ENCODE data around the gene LMAN1L.
"Not testable (repeated sequence)": the region's sequence is repeated elsewhere in the genome, so short reads cannot be mapped to it uniquely, and the experiment has no call there.

Gene LMAN1L

DNA sequence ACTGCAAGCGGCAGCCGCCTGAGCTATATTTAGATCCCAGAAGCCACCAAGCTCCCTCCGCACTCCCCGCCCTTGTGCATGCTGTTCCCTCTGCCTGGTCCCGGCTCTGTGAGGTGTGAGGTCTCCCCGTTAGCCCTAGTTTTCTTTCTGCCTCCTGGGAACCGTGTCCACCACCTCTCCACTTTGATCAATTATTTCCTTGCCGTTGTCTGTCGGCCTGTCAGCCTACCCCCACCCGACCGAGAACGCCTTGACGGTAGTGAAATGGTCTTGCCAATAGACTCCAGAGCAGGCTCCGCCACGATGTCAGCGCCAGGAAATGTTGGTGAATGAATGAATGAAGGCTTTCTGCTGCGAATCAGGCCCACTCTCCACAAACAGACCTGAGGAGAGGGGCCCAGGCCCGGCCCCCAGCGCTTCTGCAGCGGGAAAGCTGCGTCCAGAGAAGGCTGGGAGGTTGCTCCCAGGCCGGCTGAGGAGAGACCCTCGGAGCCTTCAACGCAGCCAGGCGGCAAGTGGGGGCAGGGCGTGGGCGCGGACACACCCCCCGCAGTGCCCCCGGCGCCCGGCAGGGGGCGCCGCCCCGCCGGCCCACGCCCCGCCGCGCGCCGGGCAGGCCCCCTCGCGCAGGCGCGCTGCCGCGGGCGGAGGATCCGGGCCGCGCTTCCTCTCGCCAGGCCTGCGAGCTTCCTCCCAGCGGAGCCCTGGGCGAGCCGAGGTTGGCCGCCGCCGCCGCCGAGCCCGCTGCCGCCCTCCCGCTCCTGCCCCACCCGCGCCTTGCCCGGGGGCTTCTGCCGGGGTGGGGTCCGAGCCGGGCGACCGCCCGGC, 31.0 kb upstream of the LMAN1L start, which contains the start of gene CSK:
Gene CSK, plus strand, starts transcription at position 650 of the 828 bp plus-strand sequence. CDS start 16,218 bp downstream, outside the sequence.
- DNase-seq (ENCODE audit: low read depth, low spot score), result no peak
- peak within 1 kb of the TSS; percentile 68 for H3K27ac ChIP-seq

DNA sequence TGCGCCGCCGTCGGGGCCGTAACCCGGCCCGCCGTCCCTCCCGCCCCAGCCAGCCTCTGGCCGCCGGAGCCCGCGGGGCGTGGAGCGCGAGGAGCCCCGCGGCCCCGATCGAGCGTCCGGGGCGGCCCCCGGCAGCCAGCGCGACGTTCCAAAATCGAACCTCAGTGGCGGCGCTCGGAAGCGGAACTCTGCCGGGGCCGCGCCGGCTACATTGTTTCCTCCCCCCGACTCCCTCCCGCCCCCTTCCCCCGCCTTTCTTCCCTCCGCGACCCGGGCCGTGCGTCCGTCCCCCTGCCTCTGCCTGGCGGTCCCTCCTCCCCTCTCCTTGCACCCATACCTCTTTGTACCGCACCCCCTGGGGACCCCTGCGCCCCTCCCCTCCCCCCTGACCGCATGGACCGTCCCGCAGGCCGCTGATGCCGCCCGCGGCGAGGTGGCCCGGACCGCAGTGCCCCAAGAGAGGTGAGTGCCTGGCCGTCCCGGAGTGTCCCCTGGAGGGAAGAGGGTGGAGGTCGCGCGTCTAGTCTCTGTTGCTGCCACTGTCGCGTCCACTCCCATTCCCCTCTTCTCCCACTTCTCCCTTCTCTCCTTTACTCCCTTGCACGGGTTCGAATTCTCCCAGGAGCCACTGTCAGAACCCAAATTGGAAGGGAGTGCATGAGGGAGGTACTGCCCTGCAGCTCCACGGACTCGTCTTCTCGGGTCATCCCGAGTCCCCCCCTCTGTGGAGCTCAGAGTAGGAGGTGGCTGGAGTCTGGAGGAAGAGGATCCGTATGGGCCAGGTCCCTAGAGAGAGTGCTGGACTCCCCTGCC, 30.2 kb upstream of the LMAN1L start:
- H3K27ac ChIP-seq, result peak overlapping the region; percentile 68
- no peak for DNase-seq (ENCODE audit: low read depth, low spot score)

- H3K27ac ChIP-seq, result peak overlapping the region; percentile 68
- no peak for DNase-seq (ENCODE audit: low read depth, low spot score)
Observed at GRCh38 chr15:74783072-74783807, 29.4 kb upstream of the LMAN1L start.

DNA sequence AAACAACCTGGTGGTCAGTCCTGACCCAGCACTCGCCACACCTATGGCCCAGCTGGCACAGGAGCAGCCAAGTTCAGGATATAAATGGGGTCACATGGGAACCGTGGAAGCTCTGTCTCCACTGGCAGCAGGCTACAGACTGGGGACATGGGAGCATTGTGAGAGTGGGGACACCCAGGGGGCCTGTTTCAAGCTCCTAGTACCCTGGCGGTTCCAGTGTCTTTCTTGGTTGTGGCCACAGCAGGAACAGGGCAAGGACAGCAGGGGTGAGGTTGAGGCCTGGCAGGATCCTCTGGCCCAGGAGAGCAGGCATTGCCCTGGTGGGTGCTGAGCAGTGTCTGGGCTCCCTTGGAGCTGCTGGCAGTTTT, 28.8 kb upstream of the LMAN1L start:
- no peak overlapping the region for H3K27ac ChIP-seq
- no peak for DNase-seq (ENCODE audit: low read depth, low spot score)

DNA sequence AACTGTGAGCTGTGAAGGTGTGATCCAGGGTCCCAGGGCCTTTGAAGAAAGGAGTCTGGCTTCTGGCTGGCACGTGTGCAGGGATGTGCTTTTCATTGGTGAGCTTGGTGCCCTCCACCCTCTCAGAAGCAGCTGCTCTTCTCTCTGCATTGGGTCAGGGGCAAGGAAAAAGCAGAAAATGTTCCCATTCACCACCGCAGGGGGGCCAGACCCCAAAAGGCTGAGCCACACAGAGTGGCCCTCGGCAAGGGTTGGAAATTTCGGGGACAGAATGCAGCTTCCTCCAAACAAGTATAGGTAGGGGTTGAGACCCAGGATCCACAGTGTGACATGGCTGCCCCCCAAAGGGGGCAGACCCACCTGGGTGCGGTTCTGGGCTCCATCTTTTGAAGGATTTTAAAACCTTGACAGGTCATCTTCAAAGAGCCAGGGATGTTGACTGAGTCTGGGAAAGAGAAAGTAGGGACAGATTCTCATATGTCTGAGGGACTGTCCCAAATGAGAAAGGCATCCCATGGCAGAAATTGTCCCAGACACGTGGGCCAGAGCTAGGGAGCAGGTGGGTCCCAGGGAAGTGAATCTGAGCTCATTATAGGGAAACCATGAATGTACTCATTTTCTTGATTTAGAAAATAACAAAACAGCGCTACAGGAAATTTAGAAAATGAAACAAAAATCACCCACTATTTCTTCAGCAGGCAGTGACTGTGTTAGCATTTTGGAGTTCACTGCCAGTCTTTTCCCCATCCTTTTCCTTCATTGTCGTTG, 28.0 kb upstream of the LMAN1L start:
- no peak for DNase-seq (ENCODE audit: low read depth, low spot score)
- H3K27ac ChIP-seq, result no peak overlapping the region

DNA sequence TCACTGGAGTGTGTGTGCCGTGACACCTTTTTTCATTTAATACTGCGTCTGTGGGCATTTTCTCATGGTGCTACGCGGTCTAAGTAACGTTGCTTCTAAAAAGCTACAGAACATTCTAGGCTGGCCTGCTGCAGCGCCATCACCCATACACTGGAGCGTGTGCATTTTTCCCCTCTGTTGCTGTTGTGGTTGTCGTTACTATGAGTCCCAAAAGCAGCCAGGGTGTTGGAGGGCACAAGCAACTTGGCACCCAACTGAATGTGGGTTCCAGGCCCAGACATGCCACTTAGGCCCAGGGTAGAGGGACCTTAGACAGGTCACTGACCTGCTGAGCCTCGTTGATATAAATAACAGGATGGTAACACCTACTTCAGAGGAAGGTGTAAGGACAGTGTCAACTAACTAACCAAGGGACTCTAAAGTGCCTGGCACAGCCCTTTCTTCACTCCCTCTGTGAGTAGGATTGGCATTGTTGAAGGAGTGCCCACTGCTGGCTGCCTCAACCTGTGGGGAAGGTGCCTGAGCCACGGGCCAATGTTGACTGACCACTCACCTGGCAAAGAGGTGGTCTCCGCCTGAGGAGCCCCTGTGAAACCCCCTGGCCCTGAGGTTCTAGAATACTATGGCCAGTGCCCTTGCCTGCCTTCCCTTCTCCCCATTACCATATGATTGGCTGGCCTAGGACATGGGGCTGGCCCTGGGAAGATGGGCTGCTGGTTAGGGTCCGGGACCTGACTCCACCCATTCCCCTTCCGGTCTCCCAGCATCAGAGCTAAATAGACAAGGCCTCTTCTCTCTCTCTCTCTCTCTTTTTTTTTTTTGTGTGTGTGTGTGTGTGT, 27.2 kb upstream of the LMAN1L start:
- no peak for DNase-seq (ENCODE audit: low read depth, low spot score)
- no peak overlapping the region for H3K27ac ChIP-seq

DNA sequence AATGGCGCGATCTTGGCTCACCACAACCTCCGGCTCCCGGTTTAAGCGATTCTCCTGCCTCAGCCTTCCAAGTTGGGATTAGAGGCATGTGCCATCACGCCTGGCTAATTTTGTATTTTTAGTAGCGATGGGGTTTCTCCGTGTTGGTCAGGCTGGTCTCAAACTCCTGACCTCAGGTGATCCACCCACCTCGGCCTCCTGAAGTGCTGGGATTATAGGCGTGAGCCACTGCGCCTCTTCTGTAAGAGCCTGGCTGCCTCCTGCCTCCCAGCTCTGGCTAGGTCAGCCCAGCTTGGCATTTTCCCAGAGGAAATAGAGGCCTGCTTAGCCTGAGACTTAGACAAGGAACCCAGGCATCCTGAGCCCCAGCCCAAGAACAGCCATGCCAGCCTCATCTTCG, 26.6 kb upstream of the LMAN1L start:
- peak overlapping the region; percentile 45 for H3K27ac ChIP-seq
- not testable (repeated sequence) for DNase-seq (ENCODE audit: low read depth, low spot score)

DNA sequence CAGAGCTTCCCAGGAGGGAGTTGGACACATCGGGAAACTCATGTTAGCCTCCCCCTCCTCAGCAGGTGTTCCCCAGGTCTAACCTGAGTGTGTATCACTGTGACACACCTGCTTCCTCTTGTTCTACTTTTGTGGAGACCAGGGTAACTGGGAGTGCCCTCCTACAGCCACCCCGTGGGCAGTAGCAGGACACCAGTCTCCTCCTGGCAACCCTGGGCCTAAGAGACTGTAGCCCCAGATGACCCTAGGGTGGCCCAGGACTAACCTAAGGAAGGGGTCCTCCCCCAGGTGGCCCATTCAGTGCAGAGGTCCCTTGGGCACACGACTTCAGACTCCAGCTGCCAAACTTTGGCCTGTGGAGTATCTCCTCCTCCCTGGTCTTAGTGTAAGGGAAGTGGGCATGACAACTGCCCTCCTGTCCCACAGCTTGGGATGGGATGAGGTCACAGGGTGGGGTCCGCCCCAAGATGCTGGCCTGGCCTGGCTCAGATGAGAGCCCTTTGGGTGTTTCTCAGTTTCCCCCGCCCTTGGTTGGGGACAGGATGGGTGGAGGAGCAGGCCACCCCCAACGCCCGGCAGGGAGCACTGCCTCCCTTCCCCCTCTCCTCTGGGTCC, 26.0 kb upstream of the LMAN1L start:
- H3K27ac ChIP-seq, result peak overlapping the region; percentile 45
- no peak for DNase-seq (ENCODE audit: low read depth, low spot score)

DNA sequence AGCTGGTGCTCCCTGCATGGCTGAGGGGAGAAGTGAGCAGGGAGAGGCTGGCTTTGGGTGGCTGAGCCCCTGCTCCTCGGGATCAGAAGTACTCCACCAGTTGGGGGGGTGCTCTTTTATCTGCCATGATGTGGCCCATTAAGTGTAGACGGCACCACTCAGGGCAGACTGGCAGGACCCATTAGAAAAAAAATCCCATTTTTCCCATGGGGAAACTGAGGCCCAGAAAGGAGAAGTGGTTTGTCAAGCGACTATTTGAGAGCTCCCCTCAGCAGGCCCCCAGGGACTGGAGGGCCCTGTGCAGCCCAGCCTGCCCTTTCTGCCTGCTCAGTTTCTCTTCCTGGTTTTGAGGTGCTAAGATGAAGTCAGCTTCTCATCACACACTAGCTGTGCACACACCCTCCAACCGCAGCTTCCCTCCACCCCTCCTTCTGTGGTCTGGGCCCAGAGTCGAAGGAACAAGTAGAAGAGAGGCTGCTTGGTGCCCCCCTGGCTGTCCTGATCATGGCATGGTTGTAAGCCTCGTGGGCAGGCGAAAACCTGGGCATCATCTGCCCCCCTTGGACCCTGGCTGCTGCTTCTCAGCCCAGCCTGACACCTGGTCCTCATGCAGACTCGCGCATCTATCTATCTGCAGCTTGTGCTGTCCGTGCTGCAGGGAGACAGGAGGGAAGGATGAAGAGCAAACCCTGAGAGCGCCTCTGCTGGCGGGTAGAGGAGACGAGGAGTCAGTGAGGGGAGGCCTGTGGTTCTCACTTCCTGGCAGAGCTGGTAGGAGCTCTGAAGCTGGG, 25.2 kb upstream of the LMAN1L start:
- DNase-seq (ENCODE audit: low read depth, low spot score), result no peak
- H3K27ac ChIP-seq, result peak overlapping the region; percentile 45

DNA sequence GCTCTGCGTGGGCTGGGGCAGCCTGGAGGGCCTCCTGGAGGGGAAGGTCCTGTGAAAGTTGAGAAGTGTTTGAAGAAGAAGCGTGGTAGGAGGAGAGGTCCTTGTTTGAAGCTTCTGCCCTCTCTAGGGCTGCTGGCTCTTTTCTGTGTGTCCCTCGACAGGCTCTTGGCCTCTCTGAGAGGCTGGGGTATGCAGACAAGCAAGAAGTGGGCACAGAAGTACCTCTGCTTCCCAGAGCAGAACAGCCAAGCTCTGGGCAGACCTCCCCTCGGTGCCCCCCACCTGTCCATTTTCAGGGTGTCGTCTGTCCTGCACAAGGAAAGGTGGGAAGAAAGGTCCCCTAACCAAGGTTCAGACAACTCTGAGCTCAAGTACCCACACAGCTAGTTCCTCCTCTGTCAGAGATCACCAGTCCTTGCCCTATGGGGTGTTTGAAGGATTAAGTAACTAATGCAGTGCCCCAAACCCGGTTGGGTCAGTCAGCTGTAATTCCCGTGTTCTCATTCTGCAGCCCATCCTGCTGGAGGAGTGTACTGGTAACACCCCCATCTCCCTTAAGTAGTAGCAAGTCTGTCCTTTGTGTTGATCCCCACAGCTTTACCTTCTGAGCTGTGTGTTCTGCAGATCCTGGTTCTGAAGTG, 24.5 kb upstream of the LMAN1L start:
- peak overlapping the region; percentile 45 for H3K27ac ChIP-seq

GRCh38 chr15:74788683-74789151, 23.9 kb upstream of the LMAN1L start:
- H3K27ac ChIP-seq, result peak overlapping the region; percentile 45
- DNase-seq (ENCODE audit: low read depth, low spot score), result no peak

More for the DNA sequence above, 24.5 kb upstream of the LMAN1L start:
- DNase-seq (ENCODE audit: low read depth, low spot score), result no peak

- H3K27ac ChIP-seq, result peak overlapping the region; percentile 45
- DNase-seq (ENCODE audit: low read depth, low spot score), result no peak
Observed at GRCh38 chr15:74789171-74789631, 23.4 kb upstream of the LMAN1L start.

- no peak for DNase-seq (ENCODE audit: low read depth, low spot score)
- H3K27ac ChIP-seq, result no peak overlapping the region
Observed at GRCh38 chr15:74789741-74790079, 22.9 kb upstream of the LMAN1L start.

GRCh38 chr15:74790080-74790916, 22.3 kb upstream of the LMAN1L start:
- no peak overlapping the region for H3K27ac ChIP-seq
- no peak for DNase-seq (ENCODE audit: low read depth, low spot score)

GRCh38 chr15:74791007-74791406, 21.6 kb upstream of the LMAN1L start:
- no peak for DNase-seq (ENCODE audit: low read depth, low spot score)
- H3K27ac ChIP-seq, result no peak overlapping the region

GRCh38 chr15:74791667-74792066, 21.0 kb upstream of the LMAN1L start:
- DNase-seq (ENCODE audit: low read depth, low spot score), result no peak
- no peak overlapping the region for H3K27ac ChIP-seq
